Ovary (tissue), 3 donors: Measurements from ENCODE around the gene RGS7.

Experiments used
- CTCF ChIP-seq, 3 donors: fragments of 450-650 bp in 2 of 3; fragments of 200-600 bp in 1 of 3; IDR thresholded peaks; one replicate each; pipeline versions ENCODE4 v1.5.1 to v1.8.0; 2016 to 2022; ENCODE audit warnings: antibody characterized with exemption in 3 of 3, mild to moderate bottlenecking in 1 of 3
- POLR2A ChIP-seq: fragments of 450-650 bp; IDR thresholded peaks from one replicate; pipeline ENCODE4 v1.6.1; 2017; ENCODE audit warnings: antibody characterized with exemption, mild to moderate bottlenecking, moderate library complexity
- donor health status: DM: no; HTN: no; CAD: no.

- TF ChIP-seq CTCF (IDR thresholded peaks at IDR 0.05) (no peak), POLR2A (no peak)
Measured at GRCh38 chr1:240985081-240985480, 371.9 kb downstream of the RGS7 start.
